T follicular helper cell (primary cell): Measurements from ENCODE around the gene SLC2A9.

ENCODE experiments used
- DNase-seq: peaks from one replicate; pipeline ENCODE4 v3.0.0-alpha.2; 2020; ENCODE audit warnings: low read depth

Gene SLC2A9

DNA sequence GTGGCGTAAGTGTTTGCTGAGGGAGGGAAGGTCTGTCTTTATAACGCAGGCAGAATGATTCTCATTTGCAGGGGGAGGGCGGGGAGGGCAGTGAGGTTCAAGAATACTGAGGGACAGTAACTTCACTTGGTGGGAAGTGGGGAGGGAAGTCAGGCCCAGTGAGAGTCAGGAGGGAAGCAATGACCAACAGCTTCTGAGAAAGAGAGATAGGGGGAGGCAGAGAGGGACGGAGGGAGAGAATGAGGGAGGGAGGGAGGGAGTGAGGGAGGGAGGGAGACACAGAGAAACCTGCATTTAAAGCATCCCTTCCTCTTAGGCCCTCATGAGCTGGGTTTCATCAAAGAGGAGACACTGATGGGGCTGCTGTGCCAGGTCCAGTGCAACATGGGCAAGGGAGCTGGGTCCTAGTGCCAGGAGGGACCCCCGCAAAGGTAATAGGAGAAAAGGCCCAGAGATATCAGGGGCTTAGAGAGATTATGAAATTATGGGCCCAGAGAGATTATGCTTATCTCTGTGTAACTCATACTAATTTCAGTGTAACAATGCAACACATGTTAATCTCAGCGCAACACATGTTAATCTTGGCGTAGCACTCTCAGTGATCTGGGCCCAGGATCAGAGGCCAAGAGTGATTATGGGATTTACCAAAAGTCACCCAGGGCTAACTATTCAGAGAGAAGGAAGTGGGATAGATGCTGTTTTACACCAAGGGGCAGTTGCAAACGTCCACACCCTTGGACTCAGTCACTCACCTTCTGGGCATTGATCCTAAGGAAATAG is 127.8 kb downstream of the SLC2A9 start:
- no peak for DNase-seq

GRCh38 chr4:9891740-9892139 is 129.6 kb downstream of the SLC2A9 start:
- no peak for DNase-seq

GRCh38 chr4:9891056-9891455 is 130.2 kb downstream of the SLC2A9 start:
- DNase-seq: no peak

DNA sequence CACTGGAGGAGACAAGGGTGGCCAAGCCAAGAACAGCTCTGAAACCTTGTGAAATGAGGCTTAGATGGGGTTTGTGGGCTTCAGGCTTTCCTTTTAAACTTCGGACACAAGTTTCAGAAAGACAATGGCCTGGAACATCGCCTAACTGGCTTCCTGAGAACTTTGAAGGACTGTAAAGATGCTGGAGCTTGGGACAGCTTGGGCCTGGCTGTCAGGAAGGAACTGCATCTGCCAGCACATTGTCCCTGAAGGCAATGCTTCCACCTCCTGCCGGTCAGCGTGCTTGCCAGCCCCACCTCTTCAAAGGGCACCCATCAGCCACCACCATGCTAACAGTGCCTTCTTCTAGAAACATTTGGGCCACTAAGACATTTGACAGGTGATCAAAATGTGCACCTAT is 132.0 kb downstream of the SLC2A9 start:
- no peak for DNase-seq

DNA sequence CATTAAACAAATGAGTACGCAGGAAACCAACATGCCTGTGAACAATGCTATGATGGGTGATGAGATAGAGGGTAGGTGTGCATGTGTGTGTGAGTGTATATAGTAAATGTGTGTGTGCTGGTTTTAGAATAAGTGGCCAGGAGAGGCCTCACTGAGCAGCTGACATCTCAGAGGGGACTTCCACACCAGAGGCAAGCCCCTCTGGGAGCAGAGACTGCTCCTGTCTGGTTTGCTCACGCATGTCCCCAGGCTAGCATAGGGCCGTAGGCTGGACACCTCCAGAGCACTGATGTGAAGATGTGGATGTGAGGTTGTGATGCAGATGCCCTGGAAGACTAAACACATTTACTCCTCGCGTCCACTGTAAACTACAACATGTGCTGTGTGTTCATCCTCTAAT is 135.3 kb downstream of the SLC2A9 start:
- no peak for DNase-seq

GRCh38 chr4:9880406-9881197 is 140.7 kb downstream of the SLC2A9 start:
- no peak for DNase-seq

GRCh38 chr4:9877123-9877522 is 144.2 kb downstream of the SLC2A9 start:
- no peak for DNase-seq

DNA sequence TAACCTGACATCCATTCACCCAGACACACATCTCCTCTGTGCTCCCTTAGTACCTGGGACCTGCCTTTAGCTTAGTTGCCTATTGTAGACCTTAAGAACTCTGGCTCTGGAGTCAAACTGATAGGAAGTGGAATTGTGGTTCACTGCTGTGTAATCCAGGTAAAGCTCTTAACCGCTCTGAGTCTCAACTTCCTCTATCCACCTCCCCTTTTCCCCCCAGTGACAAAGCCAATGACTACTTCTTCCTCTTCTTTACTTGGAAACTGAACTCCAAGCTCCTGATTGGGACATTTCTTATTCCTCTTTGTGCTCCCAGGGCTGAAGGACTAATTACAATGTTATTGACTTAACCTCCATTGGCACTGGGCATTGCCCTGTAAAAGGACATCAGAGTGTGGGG is 145.8 kb downstream of the SLC2A9 start:
- no peak for DNase-seq

- DNase-seq: no peak
Measured at GRCh38 chr4:9874385-9874784, 146.9 kb downstream of the SLC2A9 start.

GRCh38 chr4:9870165-9870790 is 151.0 kb downstream of the SLC2A9 start:
- DNase-seq: no peak

GRCh38 chr4:9867751-9868425 is 153.4 kb downstream of the SLC2A9 start:
- no peak for DNase-seq

- DNase-seq: no peak
Measured at GRCh38 chr4:9866931-9867330, 154.4 kb downstream of the SLC2A9 start.

- DNase-seq: no peak
Measured at GRCh38 chr4:9861561-9861960, 159.7 kb downstream of the SLC2A9 start.

DNA sequence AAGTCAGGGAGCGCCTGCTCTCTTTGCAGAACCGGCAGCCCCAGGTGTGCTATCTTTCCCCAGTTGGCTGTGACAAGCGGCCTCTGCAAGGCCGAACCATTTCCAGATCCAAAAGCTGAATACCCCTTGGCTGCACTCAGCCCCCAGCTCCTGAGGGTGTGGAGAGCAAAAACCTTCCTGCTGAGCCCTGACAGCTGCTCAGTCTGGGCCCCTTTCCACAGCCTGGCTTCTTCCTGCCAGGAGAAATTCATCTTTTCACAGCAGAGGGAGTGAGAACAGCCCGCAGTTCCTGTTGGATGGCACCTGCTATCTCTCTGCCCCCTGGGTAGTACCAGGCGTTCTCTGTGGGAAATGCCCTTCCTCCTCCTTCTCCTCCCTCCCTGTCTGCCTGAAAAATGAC is 161.5 kb downstream of the SLC2A9 start:
- DNase-seq: no peak

- no peak for DNase-seq
Measured at GRCh38 chr4:9849538-9849920, 171.8 kb downstream of the SLC2A9 start.

- DNase-seq: no peak
Measured at GRCh38 chr4:9847968-9848748, 173.1 kb downstream of the SLC2A9 start.

DNA sequence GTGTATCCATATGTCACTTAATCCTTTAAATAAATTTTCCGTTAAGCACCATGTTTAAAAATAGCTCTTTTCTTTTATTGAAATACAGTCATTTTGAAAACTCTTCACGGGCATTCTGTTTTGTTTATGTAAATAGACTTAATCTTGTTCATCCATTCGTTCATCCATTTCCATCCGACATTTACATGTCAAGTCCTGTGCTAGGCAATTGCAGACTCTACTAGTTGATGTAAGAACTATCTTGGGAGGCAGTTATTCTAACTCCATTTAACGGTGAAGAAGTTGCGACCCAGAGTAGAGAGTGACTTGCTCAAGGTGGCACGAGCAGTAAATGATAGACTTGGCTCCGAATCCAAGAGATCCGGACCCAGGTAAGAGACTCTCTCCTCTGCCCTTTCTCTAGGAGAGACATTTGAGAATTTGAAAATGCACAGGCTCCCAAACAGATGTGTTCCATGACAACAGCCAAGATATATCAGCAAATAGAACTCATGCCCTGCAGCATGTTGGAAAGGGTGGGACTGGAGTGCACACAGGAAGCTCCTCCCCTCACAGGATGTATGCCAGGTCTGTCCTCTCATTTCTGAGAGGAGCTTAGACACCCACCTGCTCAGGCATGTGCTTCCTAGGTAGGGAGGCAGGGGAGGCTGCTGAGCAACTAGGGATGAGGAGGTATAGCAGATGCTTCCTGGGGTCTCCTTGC is 175.4 kb downstream of the SLC2A9 start:
- DNase-seq: no peak

GRCh38 chr4:9841072-9841471 is 180.2 kb downstream of the SLC2A9 start:
- no peak for DNase-seq

- no peak for DNase-seq
Measured at GRCh38 chr4:9835430-9835829, 185.9 kb downstream of the SLC2A9 start.

DNA sequence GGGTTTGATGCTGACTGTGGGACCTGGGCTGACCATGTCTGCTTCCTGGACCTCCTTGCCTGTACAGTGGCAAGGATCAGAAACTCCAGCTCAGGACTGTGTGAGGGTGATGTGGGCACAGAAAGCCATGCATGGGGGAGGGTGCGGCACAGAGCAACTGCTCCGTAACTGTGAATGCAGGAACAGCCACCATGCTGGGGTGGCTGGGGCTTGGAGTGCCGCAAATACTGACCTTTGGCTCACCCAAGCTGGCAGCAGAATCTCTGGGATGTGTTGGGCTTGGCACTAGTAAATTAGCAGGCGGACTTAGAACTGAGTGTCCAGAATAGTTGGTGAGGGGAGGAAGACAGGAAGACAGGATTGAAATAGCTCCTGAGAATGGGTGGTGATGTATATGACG is 187.9 kb downstream of the SLC2A9 start:
- DNase-seq: no peak

DNA sequence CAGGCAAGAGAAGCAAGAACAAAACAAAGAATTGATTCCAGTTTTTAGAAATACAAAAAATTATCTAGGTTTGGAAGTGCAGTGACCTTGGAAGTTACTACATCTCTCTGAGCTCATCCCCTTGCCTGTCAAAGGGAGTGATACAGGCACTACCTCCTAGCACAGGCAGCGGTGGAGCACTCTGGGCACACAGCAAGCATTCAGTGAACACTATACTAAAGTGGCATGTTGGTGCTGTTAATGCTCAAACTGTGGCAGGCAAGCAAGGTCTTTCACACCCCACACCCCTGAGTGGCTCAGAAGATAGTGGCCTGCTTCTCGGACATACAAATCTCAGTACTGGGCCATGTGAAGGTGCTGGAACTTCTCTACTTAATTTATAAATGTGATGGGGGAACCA is 188.7 kb downstream of the SLC2A9 start:
- no peak for DNase-seq
